K562 (cell line): ENCODE results near the gene GPR89A. TPM values are rescaled to one million over a fixed set of nuclear protein-coding genes. Genes with fewer than 3 reads are reported as not detected.

Source experiments
- ATAC-seq: fragments of 200-7000 bp; cut with Tn5 transposase; 3 replicates; pipeline ENCODE4 v1.9.1; 2020; ENCODE audit warnings: moderate library complexity
- BruUV-seq: library from RNA; stranded (reverse); fragments of 400-500 nt; replicated peaks from 2 replicates; lab custom pipeline; 2021; lab: Mats Ljungman, UMichigan
- CTCF ChIA-PET: fragments of 300-600 bp; formaldehyde crosslinking; extraction: SDS; loops from one replicate; lab custom pipeline; 2021; ENCODE audit warnings: low intra/inter-chr PET ratio; lab: Yijun Ruan, JAX
- POLR2A ChIA-PET: fragments of 300-600, 350-650 bp; sonication (Branson Sonifier 250); formaldehyde crosslinking; extraction: SDS; loops from one replicate; lab custom pipeline; 2021; ENCODE audit warnings: antibody characterized with exemption, inconsistent platforms; lab: Yijun Ruan, JAX
- DNase-seq, 4 experiments: peaks; one replicate each; pipeline versions ENCODE4 v3.0.0 to v3.0.0-alpha.2; 2011 to 2018; ENCODE audit warnings: low spot score in 3 of 4, mixed read lengths in 3 of 4; ENCODE audit errors: extremely low read depth in 1 of 4
- FAIRE-seq: peaks from 2 replicates; lab custom pipeline; 2011; peaks lifted over from hg19 to GRCh38; lab: Jason Lieb, UNC
- H2AFZ ChIP-seq: 2 replicates; pipeline ENCODE4 v1.6.0; 2011; ENCODE audit warnings: low read depth, low read length, control low read depth, inconsistent platforms
- H3K27ac ChIP-seq: fragments of 200-600 bp; 3 replicates; pipeline ENCODE4 v1.8.0; 2011; ENCODE audit warnings: low read depth, mild to moderate bottlenecking, control low read depth, inconsistent platforms, low read length, moderate library complexity, mixed read lengths; ENCODE audit errors: extremely low read depth
- H3K27me3 ChIP-seq, 2 experiments: fragments of 300-600 bp in 1 of 2; 2 replicates in 1 of 2; 3 replicates in 1 of 2; pipeline versions ENCODE4 v1.6.0 to v1.8.0; 2011; ENCODE audit warnings: inconsistent platforms in 2 of 2, low read length in 2 of 2, mild to moderate bottlenecking in 1 of 2, mixed read lengths in 1 of 2, moderate library complexity in 1 of 2; ENCODE audit not compliant: control insufficient read depth in 2 of 2, insufficient read depth in 2 of 2
- H3K36me3 ChIP-seq: fragments of 300-600 bp; 3 replicates; pipeline ENCODE4 v1.8.0; 2011; ENCODE audit warnings: mild to moderate bottlenecking, low read length, inconsistent platforms; ENCODE audit not compliant: control insufficient read depth, insufficient read depth
- H3K4me1 ChIP-seq, 2 experiments: fragments of 200-600 bp in 1 of 2; replicated peaks in 1 of 2; 2 replicates in 1 of 2; 3 replicates in 1 of 2; pipeline versions ENCODE4 v1.5.1 to v1.8.0; 2011; ENCODE audit warnings: inconsistent platforms in 2 of 2, low read length in 2 of 2, mild to moderate bottlenecking in 1 of 2, mixed read lengths in 1 of 2, moderate library complexity in 1 of 2; ENCODE audit not compliant: control insufficient read depth in 2 of 2, insufficient read depth in 2 of 2
- H3K4me2 ChIP-seq: 2 replicates; pipeline ENCODE4 v1.6.1; 2011; ENCODE audit warnings: low read length, control low read depth, inconsistent platforms, mixed read lengths; ENCODE audit not compliant: insufficient read depth
- H3K4me3 ChIP-seq: fragments of 200-600 bp; sonication (generic), shearing (Covaris generic); 2 replicates; pipeline ENCODE4 v1.5.1; 2016; ENCODE audit warnings: control low read depth, inconsistent platforms
- H3K79me2 ChIP-seq: fragments of 200-600 bp; 3 replicates; pipeline ENCODE4 v1.8.0; 2011; ENCODE audit warnings: low read length, inconsistent platforms; ENCODE audit not compliant: control insufficient read depth, insufficient read depth
- H3K9ac ChIP-seq, 2 experiments: 2 replicates each; pipeline versions ENCODE4 v1.6.0 to v1.6.1; 2011; ENCODE audit warnings: low read depth in 2 of 2, low read length in 2 of 2, control low read depth in 1 of 2, inconsistent platforms in 1 of 2, mild to moderate bottlenecking in 1 of 2, mixed read lengths in 1 of 2; ENCODE audit not compliant: insufficient read depth in 1 of 2
- H3K9me1 ChIP-seq: one replicate; pipeline ENCODE4 v1.6.0; 2011; ENCODE audit warnings: inconsistent platforms, mild to moderate bottlenecking, low read length, moderate library complexity; ENCODE audit not compliant: control insufficient read depth, insufficient read depth
- H3K9me3 ChIP-seq: replicated peaks from 2 replicates; pipeline ENCODE4 v1.5.1; 2011; ENCODE audit warnings: low read depth, low read length, inconsistent platforms; ENCODE audit not compliant: control insufficient read depth, insufficient read depth
- H4K20me1 ChIP-seq: replicated peaks from 2 replicates; pipeline ENCODE4 v1.6.1; 2011; ENCODE audit warnings: low read length, inconsistent platforms, mixed read lengths; ENCODE audit not compliant: control insufficient read depth, insufficient read depth
- CBX3 ChIP-seq, 2 experiments: IDR thresholded peaks; 1 replicate in 1 of 2; 2 replicates in 1 of 2; pipeline ENCODE4 v1.6.1; 2012; ENCODE audit warnings: inconsistent platforms in 2 of 2, low read length in 2 of 2, borderline replicate concordance in 1 of 2, control low read depth in 1 of 2
- CREB5 ChIP-seq: fragments of 250-450 bp; sonication (Bioruptor Pico); IDR thresholded peaks from 2 replicates; pipeline ENCODE4 v1.5.0; 2020; ENCODE audit warnings: mild to moderate bottlenecking
- GTF2B ChIP-seq: IDR thresholded peaks from 2 replicates; pipeline ENCODE4 v1.6.1; 2011; ENCODE audit not compliant: insufficient read length; ENCODE audit errors: extremely low read depth
- HMG20A ChIP-seq: fragments of 450-650 bp; formaldehyde crosslinking; conservative IDR thresholded peaks from 2 replicates; pipeline ENCODE4 v1.4.0; 2020; ENCODE audit warnings: mild to moderate bottlenecking, mixed read lengths
- MITF ChIP-seq: IDR thresholded peaks from 2 replicates; pipeline ENCODE4 v1.6.1; 2014; ENCODE audit warnings: antibody characterized with exemption
- POLR3A ChIP-seq: IDR thresholded peaks from 2 replicates; pipeline ENCODE4 v1.6.1; 2011; ENCODE audit warnings: borderline replicate concordance, mild to moderate bottlenecking, moderate library complexity; ENCODE audit not compliant: insufficient read length, insufficient read depth; ENCODE audit errors: extremely low read depth
- SRSF1 ChIP-seq: fragments of 200-400 bp; formaldehyde crosslinking; IDR thresholded peaks from 2 replicates; pipeline ENCODE4 v1.6.1; 2017; ENCODE audit warnings: mild to moderate bottlenecking, low read depth, low read length, moderate library complexity
- ZBTB34 ChIP-seq: fragments of 250-450 bp; sonication (Bioruptor Pico); IDR thresholded peaks from 2 replicates; pipeline ENCODE4 v1.8.0; 2021; ENCODE audit warnings: mild to moderate bottlenecking, moderate library complexity
- ZBTB7A ChIP-seq: IDR thresholded peaks from 2 replicates; pipeline ENCODE4 v1.6.1; 2011; ENCODE audit warnings: low read depth, mild to moderate bottlenecking, low read length, moderate library complexity, borderline replicate concordance; ENCODE audit not compliant: control insufficient read depth
- WGBS: fragments of 100-300 bp; shearing (Covaris generic); methylation state at CpG from one replicate; pipeline ENCODE4 v1.1.6; 2016; ENCODE audit warnings: low coverage, mixed read lengths; ENCODE audit not compliant: insufficient coverage; ENCODE audit errors: missing lambda C conversion rate; 5-methylcytosine and 5-hydroxymethylcytosine counted together
- in situ Hi-C: fragments of 300-500 bp; cut with MboI; formaldehyde crosslinking; loops from 4 replicates; pipeline ENCODE4 v1.15.0; 2018; ENCODE audit warnings: inconsistent platforms, mixed read lengths
- intact Hi-C: fragments of 100-400 bp; cut with micrococcal nuclease; formaldehyde crosslinking; loops from 2 replicates; pipeline ENCODE4 v1.14.2; 2022
- polyA plus RNA-seq, 8 experiments: library from polyadenylated mRNA; depleted of rRNA in 4 of 8; stranded (reverse) in 5 of 8; unstranded in 3 of 8; fragments of >200 nt; fragmentation: Nextera tagmentation in 2 of 8; fragmentation: Illumina TruSeq in 1 of 8; extraction: Ambion mirVana in 2 of 8; extraction: Trizol in 1 of 8; gene quantifications; 2 replicates each; pipeline versions ENCODE4 v1.2.1 to v1.2.3, GENCODE V29; 2011 to 2014; ENCODE audit warnings: inconsistent platforms in 1 of 8, missing spikeins in 1 of 8
- total RNA-seq, 7 experiments: library from RNA; depleted of rRNA in 6 of 7; stranded (reverse); fragments of >200 nt in 6 of 7; fragmentation: Illumina TruSeq in 2 of 7; extraction: Trizol in 2 of 7; gene quantifications; 2 replicates each; pipeline versions ENCODE4 v1.2.1 to v1.2.3, GENCODE V29; 2011 to 2021; ENCODE audit warnings: low replicate concordance in 1 of 7
- TF ChIP-seq, protein P1 (sequence below): fragments of 450-650 bp; IDR thresholded peaks from 2 replicates; pipeline ENCODE4 v1.6.1; 2016; ENCODE audit warnings: mild to moderate bottlenecking
- TF ChIP-seq, protein P2 (sequence below): sonication (generic); formaldehyde crosslinking; IDR thresholded peaks from 2 replicates; pipeline ENCODE4 v1.8.1; 2023; ENCODE audit warnings: mild to moderate bottlenecking, missing genetic modification reagents

The GPR89A gene
- total and polyA plus RNA-seq, 9 of the 15 experiments (the other 6 are each of a cell fraction or from before 2014, with no cell fraction given): 23.0 to 63.4 (median 37.4) TPM

GRCh38 chr1:145702052-145702451 is 94.3 kb downstream of the GPR89A start:
- Histone ChIP-seq H4K20me1 (no peaks in the 10 kb centered on the region), H3K9ac (no peak overlapping the region), H2AFZ (no peak overlapping the region), H3K9me3 (no peaks in the 10 kb centered on the region), H3K9me1 (no peaks in the 10 kb centered on the region), H3K27me3 (peaks cover 3 to 12% of the 10 kb centered on the region in 2 experiments; a peak in 3 of 5 replicates), H3K27ac (no peak overlapping the region), H3K4me1 (peaks cover 0 to 6% of the 10 kb centered on the region in 2 experiments; a peak in 2 of 5 replicates), H3K4me2 (no peak overlapping the region), H3K36me3 (no peaks in the 10 kb centered on the region), H3K4me3 (no peak overlapping the region), H3K79me2 (no peaks in the 10 kb centered on the region)
- ChIA-PET POLR2A (interaction anchor here (1.2 kb wide), 1 partner anchor 9 kb away, joined by 3 read pairs; no protein-coding TSS in a partner anchor), CTCF (no interaction called here)
- FAIRE-seq: no peak
- intact Hi-C loops (no loop called here), in situ Hi-C loops (no loop called here)
- no peak for DNase-seq
- WGBS: 8% methylated on average over 2 of the region's 2 CpGs
- ATAC-seq: no peak
- BruUV-seq: no TSS peak
- TF ChIP-seq CBX3 (IDR thresholded peaks at IDR 0.05; ENCODE audit: borderline replicate concordance in 1 of 2, low read length in 2 of 2) (no peak), POLR3A (no peak), CREB5 (CRISPR knock-in tag) (no peak), SRSF1 (no peak), GTF2B (no peak), HMG20A (no peak), ZBTB7A (no peak), MITF (no peak), ZBTB34 (CRISPR knock-in tag) (no peak)
- TF ChIP-seq, protein P1, sequence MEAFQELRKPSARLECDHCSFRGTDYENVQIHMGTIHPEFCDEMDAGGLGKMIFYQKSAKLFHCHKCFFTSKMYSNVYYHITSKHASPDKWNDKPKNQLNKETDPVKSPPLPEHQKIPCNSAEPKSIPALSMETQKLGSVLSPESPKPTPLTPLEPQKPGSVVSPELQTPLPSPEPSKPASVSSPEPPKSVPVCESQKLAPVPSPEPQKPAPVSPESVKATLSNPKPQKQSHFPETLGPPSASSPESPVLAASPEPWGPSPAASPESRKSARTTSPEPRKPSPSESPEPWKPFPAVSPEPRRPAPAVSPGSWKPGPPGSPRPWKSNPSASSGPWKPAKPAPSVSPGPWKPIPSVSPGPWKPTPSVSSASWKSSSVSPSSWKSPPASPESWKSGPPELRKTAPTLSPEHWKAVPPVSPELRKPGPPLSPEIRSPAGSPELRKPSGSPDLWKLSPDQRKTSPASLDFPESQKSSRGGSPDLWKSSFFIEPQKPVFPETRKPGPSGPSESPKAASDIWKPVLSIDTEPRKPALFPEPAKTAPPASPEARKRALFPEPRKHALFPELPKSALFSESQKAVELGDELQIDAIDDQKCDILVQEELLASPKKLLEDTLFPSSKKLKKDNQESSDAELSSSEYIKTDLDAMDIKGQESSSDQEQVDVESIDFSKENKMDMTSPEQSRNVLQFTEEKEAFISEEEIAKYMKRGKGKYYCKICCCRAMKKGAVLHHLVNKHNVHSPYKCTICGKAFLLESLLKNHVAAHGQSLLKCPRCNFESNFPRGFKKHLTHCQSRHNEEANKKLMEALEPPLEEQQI: no peak
- TF ChIP-seq, protein P2, sequence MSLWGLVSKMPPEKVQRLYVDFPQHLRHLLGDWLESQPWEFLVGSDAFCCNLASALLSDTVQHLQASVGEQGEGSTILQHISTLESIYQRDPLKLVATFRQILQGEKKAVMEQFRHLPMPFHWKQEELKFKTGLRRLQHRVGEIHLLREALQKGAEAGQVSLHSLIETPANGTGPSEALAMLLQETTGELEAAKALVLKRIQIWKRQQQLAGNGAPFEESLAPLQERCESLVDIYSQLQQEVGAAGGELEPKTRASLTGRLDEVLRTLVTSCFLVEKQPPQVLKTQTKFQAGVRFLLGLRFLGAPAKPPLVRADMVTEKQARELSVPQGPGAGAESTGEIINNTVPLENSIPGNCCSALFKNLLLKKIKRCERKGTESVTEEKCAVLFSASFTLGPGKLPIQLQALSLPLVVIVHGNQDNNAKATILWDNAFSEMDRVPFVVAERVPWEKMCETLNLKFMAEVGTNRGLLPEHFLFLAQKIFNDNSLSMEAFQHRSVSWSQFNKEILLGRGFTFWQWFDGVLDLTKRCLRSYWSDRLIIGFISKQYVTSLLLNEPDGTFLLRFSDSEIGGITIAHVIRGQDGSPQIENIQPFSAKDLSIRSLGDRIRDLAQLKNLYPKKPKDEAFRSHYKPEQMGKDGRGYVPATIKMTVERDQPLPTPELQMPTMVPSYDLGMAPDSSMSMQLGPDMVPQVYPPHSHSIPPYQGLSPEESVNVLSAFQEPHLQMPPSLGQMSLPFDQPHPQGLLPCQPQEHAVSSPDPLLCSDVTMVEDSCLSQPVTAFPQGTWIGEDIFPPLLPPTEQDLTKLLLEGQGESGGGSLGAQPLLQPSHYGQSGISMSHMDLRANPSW (CRISPR knock-in tag): no peak
